LNCAP (cell line): ENCODE data around the gene CD28.

Source experiments
- CTCF ChIP-seq: fragments of 450-650 bp; IDR thresholded peaks from 2 replicates; pipeline ENCODE4 v1.5.1; 2017; ENCODE audit warnings: mild to moderate bottlenecking

The CD28 gene

GRCh38 chr2:203667838-203668237 lies 38.6 kb upstream of the CD28 start:
- TF ChIP-seq CTCF: no peak

GRCh38 chr2:203669820-203670219 lies 36.6 kb upstream of the CD28 start:
- TF ChIP-seq CTCF: no peak

GRCh38 chr2:203670939-203671338 lies 35.5 kb upstream of the CD28 start:
- no peak for TF ChIP-seq CTCF

- TF ChIP-seq CTCF: no peak
These were observed 34.6 kb upstream of the CD28 start for GRCh38 chr2:203671876-203672275.

GRCh38 chr2:203672856-203673255 lies 33.6 kb upstream of the CD28 start:
- TF ChIP-seq CTCF: no peak

- TF ChIP-seq CTCF: no peak
These were observed 32.5 kb upstream of the CD28 start for GRCh38 chr2:203673933-203674332.

GRCh38 chr2:203675086-203675485 lies 31.4 kb upstream of the CD28 start:
- TF ChIP-seq CTCF: no peak

GRCh38 chr2:203678971-203679370 lies 27.5 kb upstream of the CD28 start:
- no peak for TF ChIP-seq CTCF
